Thymus (tissue), 11 donors: ENCODE measurements around the gene IL1RN. TPM values are rescaled to one million over a fixed set of nuclear protein-coding genes. Genes with fewer than 3 reads are reported as not detected.

Experiments used
- DNase-seq, 9 donors: peaks; one replicate each; pipeline ENCODE4 v3.0.0-alpha.2; 2013; ENCODE audit warnings: low spot score in 9 of 9, low read depth in 6 of 9, missing footprints in 1 of 9
- H3K27ac ChIP-seq, 2 donors: one replicate each; pipeline ENCODE4 v1.5.1; 2013; ENCODE audit warnings: control low read depth in 1 of 2, low read depth in 1 of 2, low read length in 1 of 2, mild to moderate bottlenecking in 1 of 2, moderate library complexity in 1 of 2
- H3K27me3 ChIP-seq, 2 donors: one replicate each; pipeline ENCODE4 v1.5.1; 2013; ENCODE audit warnings: low read length in 1 of 2; ENCODE audit not compliant: control insufficient read depth in 2 of 2, insufficient read depth in 1 of 2
- H3K36me3 ChIP-seq, 2 donors: one replicate each; pipeline ENCODE4 v1.5.1; 2013; ENCODE audit warnings: low read length in 1 of 2, mild to moderate bottlenecking in 1 of 2, moderate library complexity in 1 of 2; ENCODE audit not compliant: control insufficient read depth in 2 of 2, insufficient read depth in 2 of 2
- H3K4me1 ChIP-seq, 2 donors: one replicate each; pipeline ENCODE4 v1.5.1; 2013; ENCODE audit warnings: low read length in 2 of 2; ENCODE audit not compliant: control insufficient read depth in 2 of 2, insufficient read depth in 2 of 2
- H3K4me3 ChIP-seq, 2 donors: one replicate each; pipeline ENCODE4 v1.5.1; 2013; ENCODE audit warnings: low read length in 2 of 2, control low read depth in 1 of 2, mild to moderate bottlenecking in 1 of 2
- H3K9me3 ChIP-seq, 2 donors: one replicate each; pipeline ENCODE4 v1.5.1; 2013; ENCODE audit warnings: low read length in 1 of 2, mild to moderate bottlenecking in 1 of 2; ENCODE audit not compliant: control insufficient read depth in 2 of 2, insufficient read depth in 1 of 2
- WGBS: extraction: QIAGEN DNeasy Blood & Tissue Kit; methylation state at CpG from one replicate; pipeline ENCODE4 v1.1.7; 2013; 5-methylcytosine and 5-hydroxymethylcytosine counted together
- polyA plus RNA-seq: library from polyadenylated mRNA; stranded (reverse); fragments of 200-250 nt; gene quantifications from one replicate; pipeline ENCODE4 v1.2.3, GENCODE V29; 2013
- total RNA-seq: library from RNA; stranded (reverse); fragments of 120-200 nt; gene quantifications from one replicate; pipeline ENCODE4 v1.2.4, GENCODE V29; 2013
- donor health status: healthy.

Gene IL1RN
- total and polyA plus RNA-seq, 2 donors = 2.7 to 16.9 TPM

- no peak overlapping the region for H3K4me3 ChIP-seq
- 98% methylated on average over 4 of the region's 4 CpGs for WGBS
- no peaks in the 10 kb centered on the region for H3K9me3 ChIP-seq
- no peaks in the 10 kb centered on the region for H3K4me1 ChIP-seq
- no peak for DNase-seq
- no peak overlapping the region for H3K27ac ChIP-seq
- H3K36me3 ChIP-seq = no peaks in the 10 kb centered on the region
- no peaks in the 10 kb centered on the region for H3K27me3 ChIP-seq
These were observed 16.9 kb downstream of the IL1RN start for GRCh38 chr2:113144259-113144658.

- Histone ChIP-seq H3K27ac (no peak overlapping the region), H3K36me3 (no peaks in the 10 kb centered on the region), H3K9me3 (no peaks in the 10 kb centered on the region), H3K4me3 (no peak overlapping the region), H3K27me3 (no peaks in the 10 kb centered on the region), H3K4me1 (no peaks in the 10 kb centered on the region)
- no peak for DNase-seq
- 83% methylated on average over 8 of the region's 8 CpGs for WGBS
These were observed 21.5 kb downstream of the IL1RN start for GRCh38 chr2:113148606-113149552.

- H3K9me3 ChIP-seq = no peaks in the 10 kb centered on the region
- 95% methylated on average over 1 of the region's 1 CpG for WGBS
These were observed 22.3 kb downstream of the IL1RN start for GRCh38 chr2:113149553-113150257.

GRCh38 chr2:113150258-113150601 is 22.8 kb downstream of the IL1RN start:
- no peaks in the 10 kb centered on the region for H3K4me1 ChIP-seq
- WGBS = 97% methylated on average over 5 of the region's 5 CpGs
- no peaks in the 10 kb centered on the region for H3K27me3 ChIP-seq
- H3K27ac ChIP-seq = no peak overlapping the region
- no peak overlapping the region for H3K4me3 ChIP-seq
- no peak for DNase-seq
- H3K36me3 ChIP-seq = no peaks in the 10 kb centered on the region
- H3K9me3 ChIP-seq = no peaks in the 10 kb centered on the region

More at GRCh38 chr2:113149553-113150257, 22.3 kb downstream of the IL1RN start:
- no peak for DNase-seq
- H3K4me1 ChIP-seq = no peaks in the 10 kb centered on the region
- H3K36me3 ChIP-seq = no peaks in the 10 kb centered on the region
- H3K4me3 ChIP-seq = no peak overlapping the region
- no peak overlapping the region for H3K27ac ChIP-seq
- H3K27me3 ChIP-seq = no peaks in the 10 kb centered on the region

GRCh38 chr2:113155331-113155730 is 27.9 kb downstream of the IL1RN start:
- DNase-seq = no peak
- Histone ChIP-seq H3K27ac (no peak overlapping the region), H3K4me3 (no peak overlapping the region), H3K4me1 (peaks cover 0 to 13% of the 10 kb centered on the region in 2 donors), H3K9me3 (no peaks in the 10 kb centered on the region), H3K36me3 (no peaks in the 10 kb centered on the region), H3K27me3 (no peaks in the 10 kb centered on the region)
- 98% methylated on average over 5 of the region's 5 CpGs for WGBS

- Histone ChIP-seq H3K27ac (peak overlapping the region in 1 of 2 donors; percentile 62), H3K4me3 (peak overlapping the region; percentile 33 to 83), H3K9me3 (no peaks in the 10 kb centered on the region), H3K27me3 (no peaks in the 10 kb centered on the region), H3K4me1 (peaks cover 0 to 13% of the 10 kb centered on the region in 2 donors), H3K36me3 (no peaks in the 10 kb centered on the region)
- 71% methylated on average over 10 of the region's 10 CpGs for WGBS
- DNase-seq = peak in 1 of 9 donors; percentile 64
These were observed 29.1 kb downstream of the IL1RN start for GRCh38 chr2:113156278-113157117.

GRCh38 chr2:113157118-113157896 is 29.9 kb downstream of the IL1RN start:
- Histone ChIP-seq H3K4me3 (peak overlapping the region; percentile 59 to 83), H3K36me3 (no peaks in the 10 kb centered on the region), H3K27ac (peak overlapping the region in 1 of 2 donors; percentile 62), H3K27me3 (no peaks in the 10 kb centered on the region), H3K4me1 (peaks cover 0 to 13% of the 10 kb centered on the region in 2 donors), H3K9me3 (no peaks in the 10 kb centered on the region)
- WGBS = 1% methylated on average over 92 of the region's 92 CpGs
- peak in 1 of 9 donors; percentile 66 for DNase-seq
